Esophagus muscularis mucosa (tissue), 3 donors: ENCODE results near the gene TRAFD1.

Experiments
- POLR2A ChIP-seq: fragments of 450-650 bp; IDR thresholded peaks from one replicate; pipeline ENCODE4 v1.6.1; 2017; ENCODE audit warnings: antibody characterized with exemption, moderate library complexity, mild to moderate bottlenecking, low read depth
- POLR2AphosphoS5 ChIP-seq, 2 donors: sonication (generic); formaldehyde crosslinking; IDR thresholded peaks; one replicate each; pipeline ENCODE4 v1.6.1; 2017; ENCODE audit warnings: antibody characterized with exemption in 2 of 2
- TF ChIP-seq, protein P1 (sequence below), 3 experiments: fragments of 200-600 bp in 2 of 3; fragments of 450-650 bp in 1 of 3; sonication (generic) in 2 of 3; IDR thresholded peaks; one replicate each; pipeline ENCODE4 v1.5.1; 2017 to 2019; ENCODE audit warnings: antibody characterized with exemption in 3 of 3, mild to moderate bottlenecking in 2 of 3, moderate library complexity in 1 of 3

DNA sequence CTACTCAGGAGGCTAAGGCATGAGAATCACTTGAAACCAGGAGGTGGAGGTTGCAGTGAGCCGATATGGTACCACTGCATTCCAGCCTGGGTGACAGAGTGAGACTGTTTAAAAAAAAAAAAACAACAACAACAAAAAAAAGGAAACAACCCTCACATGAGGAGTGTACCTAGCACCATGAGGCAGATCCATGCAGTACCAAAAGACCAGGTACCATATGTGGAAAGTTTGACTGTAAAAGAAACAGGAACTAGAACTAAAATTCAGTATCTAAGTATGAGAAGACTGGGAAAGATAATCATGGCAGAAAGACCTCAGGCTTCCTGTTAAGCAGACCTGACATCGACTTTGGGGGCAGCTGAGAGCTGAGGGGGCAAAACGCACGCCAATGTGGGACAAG lies 55.1 kb downstream of the TRAFD1 start:
- TF ChIP-seq, protein P1, sequence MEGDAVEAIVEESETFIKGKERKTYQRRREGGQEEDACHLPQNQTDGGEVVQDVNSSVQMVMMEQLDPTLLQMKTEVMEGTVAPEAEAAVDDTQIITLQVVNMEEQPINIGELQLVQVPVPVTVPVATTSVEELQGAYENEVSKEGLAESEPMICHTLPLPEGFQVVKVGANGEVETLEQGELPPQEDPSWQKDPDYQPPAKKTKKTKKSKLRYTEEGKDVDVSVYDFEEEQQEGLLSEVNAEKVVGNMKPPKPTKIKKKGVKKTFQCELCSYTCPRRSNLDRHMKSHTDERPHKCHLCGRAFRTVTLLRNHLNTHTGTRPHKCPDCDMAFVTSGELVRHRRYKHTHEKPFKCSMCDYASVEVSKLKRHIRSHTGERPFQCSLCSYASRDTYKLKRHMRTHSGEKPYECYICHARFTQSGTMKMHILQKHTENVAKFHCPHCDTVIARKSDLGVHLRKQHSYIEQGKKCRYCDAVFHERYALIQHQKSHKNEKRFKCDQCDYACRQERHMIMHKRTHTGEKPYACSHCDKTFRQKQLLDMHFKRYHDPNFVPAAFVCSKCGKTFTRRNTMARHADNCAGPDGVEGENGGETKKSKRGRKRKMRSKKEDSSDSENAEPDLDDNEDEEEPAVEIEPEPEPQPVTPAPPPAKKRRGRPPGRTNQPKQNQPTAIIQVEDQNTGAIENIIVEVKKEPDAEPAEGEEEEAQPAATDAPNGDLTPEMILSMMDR (IDR thresholded peaks at IDR 0.05), result no peak
- TF ChIP-seq POLR2A (no peak), POLR2AphosphoS5 (IDR thresholded peaks at IDR 0.05) (no peak)
